HepG2 (cell line): ENCODE measurements around the gene PTPRC. TPM values are rescaled to one million over a fixed set of nuclear protein-coding genes. Genes with fewer than 3 reads are reported as not detected.

Source experiments
- ATAC-seq: fragments of 200-7000 bp; cut with Tn5 transposase; 3 replicates; pipeline ENCODE4 v1.9.1; 2020; ENCODE audit warnings: mild to moderate bottlenecking, moderate library complexity
- BruUV-seq: library from RNA; stranded (reverse); fragments of 400-500 nt; replicated peaks from 2 replicates; lab custom pipeline; 2021; lab: Mats Ljungman, UMichigan
- CTCF ChIA-PET: fragments of 300-600 bp; formaldehyde crosslinking; extraction: SDS; loops from one replicate; lab custom pipeline; 2021; ENCODE audit warnings: low total read pairs, inconsistent platforms, low intra/inter-chr PET ratio; lab: Yijun Ruan, JAX
- POLR2A ChIA-PET: fragments of 350-600 bp; sonication (Branson Sonifier 250); formaldehyde crosslinking; loops from one replicate; lab custom pipeline; 2020; ENCODE audit warnings: antibody characterized with exemption, inconsistent platforms; lab: Yijun Ruan, JAX
- DNase-seq: peaks from one replicate; pipeline ENCODE4 v3.0.0-alpha.2; 2015; ENCODE audit warnings: low spot score
- FAIRE-seq: peaks from 3 replicates; lab custom pipeline; 2011; peaks lifted over from hg19 to GRCh38; lab: Jason Lieb, UNC
- H2AFZ ChIP-seq: one replicate; pipeline ENCODE4 v1.6.1; 2011; ENCODE audit warnings: low read length, inconsistent platforms
- H3K27ac ChIP-seq: fragments of 300-600 bp; 3 replicates; pipeline ENCODE4 v1.8.0; 2011; ENCODE audit warnings: mixed run types, mild to moderate bottlenecking, mixed read lengths, low read length, inconsistent platforms; ENCODE audit not compliant: insufficient read depth; ENCODE audit errors: extremely low read length
- H3K27me3 ChIP-seq, 2 experiments: fragments of 200-600 bp in 1 of 2; 2 replicates in 1 of 2; 3 replicates in 1 of 2; pipeline versions ENCODE4 v1.6.0 to v1.8.0; 2011; ENCODE audit warnings: low read length in 2 of 2, mild to moderate bottlenecking in 2 of 2, moderate library complexity in 2 of 2, inconsistent platforms in 1 of 2; ENCODE audit not compliant: insufficient read depth in 2 of 2, control insufficient read depth in 1 of 2
- H3K36me3 ChIP-seq, 2 experiments: fragments of 200-600 bp in 1 of 2; replicated peaks in 1 of 2; 2 replicates in 1 of 2; 3 replicates in 1 of 2; pipeline versions ENCODE4 v1.5.1 to v1.8.0; 2011; ENCODE audit warnings: low read length in 2 of 2, inconsistent platforms in 1 of 2; ENCODE audit not compliant: insufficient read depth in 2 of 2, control insufficient read depth in 1 of 2
- H3K4me1 ChIP-seq: 2 replicates; pipeline ENCODE4 v1.5.1; 2012; ENCODE audit warnings: low read length, inconsistent platforms; ENCODE audit not compliant: insufficient read depth
- H3K4me2 ChIP-seq: 2 replicates; pipeline ENCODE4 v1.6.0; 2011; ENCODE audit warnings: low read depth, low read length, inconsistent platforms
- H3K4me3 ChIP-seq, 3 experiments: fragments of 200-600 bp in 1 of 3; sonication (generic), shearing (Covaris generic) in 1 of 3; replicated peaks in 1 of 3; 2 replicates each; pipeline ENCODE4 v1.5.1; 2011 to 2016; ENCODE audit warnings: low read length in 3 of 3, inconsistent platforms in 2 of 3, low read depth in 2 of 3, mild to moderate bottlenecking in 2 of 3, control low read depth in 1 of 3, mixed read lengths in 1 of 3; ENCODE audit not compliant: insufficient read depth in 1 of 3
- H3K79me2 ChIP-seq: one replicate; pipeline ENCODE4 v1.6.1; 2011; ENCODE audit warnings: low read length, inconsistent platforms; ENCODE audit not compliant: insufficient read depth
- H3K9ac ChIP-seq: 2 replicates; pipeline ENCODE4 v1.6.0; 2011; ENCODE audit warnings: mild to moderate bottlenecking, low read depth, low read length, inconsistent platforms; ENCODE audit not compliant: insufficient read depth
- H3K9me3 ChIP-seq: 2 replicates; pipeline ENCODE4 v1.5.1; 2012; ENCODE audit warnings: mild to moderate bottlenecking, low read length
- H4K20me1 ChIP-seq: 2 replicates; pipeline ENCODE4 v1.6.0; 2011; ENCODE audit warnings: inconsistent platforms, mild to moderate bottlenecking, low read length, moderate library complexity; ENCODE audit not compliant: insufficient read depth
- CREM ChIP-seq, 2 experiments: sonication (generic) in 1 of 2; formaldehyde crosslinking in 1 of 2; IDR thresholded peaks; 2 replicates each; pipeline versions ENCODE4 v1.4.0 to v1.6.1; 2016 to 2020; ENCODE audit warnings: antibody characterized with exemption in 1 of 2, mild to moderate bottlenecking in 1 of 2, missing genetic modification reagents in 1 of 2
- DR1 ChIP-seq: sonication (generic); formaldehyde crosslinking; IDR thresholded peaks from 2 replicates; pipeline ENCODE4 v1.8.0; 2021; ENCODE audit warnings: mild to moderate bottlenecking, missing genetic modification reagents, inconsistent platforms
- MIER3 ChIP-seq: IDR thresholded peaks from 2 replicates; pipeline ENCODE4 v1.6.1; 2016; ENCODE audit warnings: missing compliant biosample characterization, borderline replicate concordance
- NR0B2 ChIP-seq: sonication (generic); formaldehyde crosslinking; IDR thresholded peaks from 2 replicates; pipeline ENCODE4 v1.4.0; 2020; ENCODE audit warnings: mild to moderate bottlenecking, missing genetic modification reagents
- NRL ChIP-seq: sonication (generic); formaldehyde crosslinking; IDR thresholded peaks from 2 replicates; pipeline ENCODE4 v1.5.0; 2020; ENCODE audit warnings: missing genetic modification reagents, mild to moderate bottlenecking, moderate library complexity, borderline replicate concordance
- PCBP2 ChIP-seq: fragments of 200-400 bp; formaldehyde crosslinking; optimal IDR thresholded peaks from 2 replicates; pipeline ENCODE3; 2018; ENCODE audit warnings: low read length, low read depth; ENCODE audit not compliant: poor library complexity, severe bottlenecking
- ZNF253 ChIP-seq: sonication (generic); formaldehyde crosslinking; IDR thresholded peaks from 2 replicates; pipeline ENCODE4 v1.8.0; 2022; ENCODE audit warnings: mild to moderate bottlenecking, missing genetic modification reagents, borderline replicate concordance
- ZNF512B ChIP-seq: sonication (generic); formaldehyde crosslinking; IDR thresholded peaks from 2 replicates; pipeline ENCODE4 v1.5.1; 2020; ENCODE audit warnings: missing genetic modification reagents, mild to moderate bottlenecking, borderline replicate concordance
- ZNF75D ChIP-seq: sonication (generic); formaldehyde crosslinking; IDR thresholded peaks from 2 replicates; pipeline ENCODE4 v1.8.1; 2023; ENCODE audit warnings: missing genetic modification reagents, mild to moderate bottlenecking, borderline replicate concordance
- ZNF790 ChIP-seq: sonication (generic); formaldehyde crosslinking; IDR thresholded peaks from 2 replicates; pipeline ENCODE4 v1.8.0; 2022; ENCODE audit warnings: missing genetic modification reagents, mild to moderate bottlenecking, borderline replicate concordance
- ZSCAN30 ChIP-seq: sonication (generic); formaldehyde crosslinking; IDR thresholded peaks from 2 replicates; pipeline ENCODE4 v1.5.0; 2020; ENCODE audit warnings: mild to moderate bottlenecking, missing genetic modification reagents
- WGBS: methylation state at CpG from one replicate; pipeline ENCODE4 v1.1.6; 2017; ENCODE audit warnings: low lambda C conversion rate; 5-methylcytosine and 5-hydroxymethylcytosine counted together
- in situ Hi-C: cut with HindIII; loops from 2 replicates; pipeline ENCODE4 v1.10.0; 2017; ENCODE audit warnings: low pct_unique_long_range_greater_than_20kb; ENCODE audit not compliant: extremely low pct_ligation_motif_present
- intact Hi-C: fragments of 100-400 bp; cut with micrococcal nuclease; formaldehyde crosslinking; loops from one replicate; pipeline ENCODE4 v1.10.0; 2022; ENCODE audit not compliant: unreplicated experiment
- polyA plus RNA-seq, 8 experiments: library from polyadenylated mRNA; depleted of rRNA in 3 of 8; stranded (reverse) in 7 of 8; unstranded in 1 of 8; fragments of >200 nt; fragmentation: Illumina TruSeq in 4 of 8; extraction: Trizol in 4 of 8; gene quantifications; 2 replicates each; pipeline versions ENCODE4 v1.2.1 to v1.2.3, GENCODE V29; 2011 to 2016; ENCODE audit warnings: low read depth in 4 of 8, missing spikeins in 1 of 8, mixed read lengths in 1 of 8; ENCODE audit not compliant: insufficient read depth in 1 of 8
- total RNA-seq, 5 experiments: library from RNA; depleted of rRNA; stranded (reverse); fragments of >200 nt; fragmentation: Illumina TruSeq; extraction: Trizol; gene quantifications; 2 replicates each; pipeline ENCODE4 v1.2.3, GENCODE V29; 2016; ENCODE audit warnings: low read depth in 1 of 5

Gene PTPRC
- total and polyA plus RNA-seq, 2 of the 13 experiments (the other 11 are each of a cell fraction or from before 2014, with no cell fraction given) = not detected

DNA sequence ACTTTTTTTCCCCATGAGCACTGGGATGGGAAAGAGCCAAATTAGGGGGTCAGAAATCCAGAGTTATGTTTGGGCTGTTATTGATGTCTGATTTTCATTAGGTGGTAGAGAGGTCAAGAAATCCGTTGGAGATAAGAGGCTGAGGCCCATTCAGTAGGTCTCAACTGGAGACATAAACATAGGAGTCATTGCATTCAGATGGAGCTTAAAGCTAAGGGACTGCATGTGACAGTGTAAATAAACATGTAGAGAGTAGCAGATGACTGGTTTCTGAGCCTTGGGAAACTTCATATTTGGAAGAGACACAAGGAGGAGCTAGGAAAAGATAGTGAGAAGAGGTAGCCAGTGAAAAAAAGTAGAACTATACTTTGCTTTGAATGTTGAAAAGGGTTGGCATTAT lies 11.7 kb downstream of the PTPRC start:
- 0% methylated on average over 1 of the region's 1 CpG for WGBS
- no peak overlapping the region for H2AFZ ChIP-seq
- no peak for DNase-seq
- no peaks in the 10 kb centered on the region for H4K20me1 ChIP-seq
- no peaks in the 10 kb centered on the region for H3K4me1 ChIP-seq
- BruUV-seq = no TSS peak
- H3K79me2 ChIP-seq = no peaks in the 10 kb centered on the region
- in situ Hi-C loops (no loop called here), intact Hi-C loops (no loop called here)
- no peak for FAIRE-seq
- H3K9ac ChIP-seq = no peak overlapping the region
- no peak overlapping the region for H3K4me2 ChIP-seq
- TF ChIP-seq ZNF75D (CRISPR knock-in tag) (no peak), NRL (CRISPR knock-in tag) (no peak), MIER3 (no peak), DR1 (CRISPR knock-in tag) (no peak), ZNF790 (no peak), PCBP2 (no peak)
- no peaks in the 10 kb centered on the region for H3K36me3 ChIP-seq
- ChIA-PET CTCF (no interaction called here), POLR2A (no interaction called here)
- no peak overlapping the region for H3K4me3 ChIP-seq
- ATAC-seq = no peak
- no peak overlapping the region for H3K27ac ChIP-seq
- H3K9me3 ChIP-seq = no peaks in the 10 kb centered on the region
- H3K27me3 ChIP-seq = no peaks in the 10 kb centered on the region

GRCh38 chr1:198651650-198652400 lies 13.0 kb downstream of the PTPRC start:
- H3K4me1 ChIP-seq = no peaks in the 10 kb centered on the region
- WGBS = 3% methylated on average over 7 of the region's 7 CpGs
- TF ChIP-seq ZNF512B (CRISPR knock-in tag) (no peak), ZSCAN30 (no peak), CREM (IDR thresholded peaks at IDR 0.05) (no peak), CREM (CRISPR knock-in tag; IDR thresholded peaks at IDR 0.05) (no peak), NRL (CRISPR knock-in tag) (no peak), ZNF253 (CRISPR knock-in tag) (no peak), NR0B2 (CRISPR knock-in tag) (no peak)
- ATAC-seq (no peak), DNase-seq (no peak), FAIRE-seq (no peak)
- H3K36me3 ChIP-seq = no peaks in the 10 kb centered on the region
- no peak overlapping the region for H3K4me3 ChIP-seq
- H3K79me2 ChIP-seq = no peaks in the 10 kb centered on the region
- H3K9ac ChIP-seq = no peak overlapping the region
- no peak overlapping the region for H3K27ac ChIP-seq
- intact Hi-C loops (no loop called here), in situ Hi-C loops (no loop called here)
- H3K9me3 ChIP-seq = no peaks in the 10 kb centered on the region
- ChIA-PET CTCF (no interaction called here), POLR2A (no interaction called here)
- no TSS peak for BruUV-seq
- no peaks in the 10 kb centered on the region for H4K20me1 ChIP-seq
- no peak overlapping the region for H2AFZ ChIP-seq
- H3K27me3 ChIP-seq = no peaks in the 10 kb centered on the region
- no peak overlapping the region for H3K4me2 ChIP-seq
